HG02852 (cell line): ENCODE results near the gene ELAVL3.
"Not testable (repeated sequence)": the region's sequence is repeated elsewhere in the genome, so short reads cannot be mapped to it uniquely, and the experiment has no call there.

ENCODE experiments used
- ATAC-seq: cut with Tn5 transposase; IDR thresholded peaks from one replicate; pipeline ENCODE4 v1.9.1; 2021; ENCODE audit warnings: mild to moderate bottlenecking, moderate library complexity; ENCODE audit not compliant: unreplicated experiment

The ELAVL3 gene

GRCh38 chr19:11444059-11444458 is 36.8 kb downstream of the ELAVL3 start:
- ATAC-seq: no peak

DNA sequence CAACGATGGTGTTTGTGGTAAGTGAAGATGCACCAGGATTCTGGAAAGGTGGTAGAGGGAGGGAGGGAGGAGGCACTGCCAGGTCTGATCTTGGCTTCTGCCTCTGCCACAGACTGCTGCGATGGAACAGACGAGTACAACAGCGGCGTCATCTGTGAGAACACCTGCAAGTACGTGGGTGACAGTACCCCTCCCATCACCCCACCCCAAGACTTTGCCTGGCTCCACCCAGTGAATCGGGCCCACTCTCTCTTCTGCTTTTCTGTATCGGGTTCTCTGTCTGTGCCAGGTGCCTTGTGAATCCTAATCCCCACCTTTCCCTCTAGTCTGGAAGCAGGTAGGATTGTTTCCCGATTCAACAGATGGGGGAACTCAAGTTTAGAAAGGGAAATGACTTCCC is 42.9 kb downstream of the ELAVL3 start:
- ATAC-seq: no peak

- ATAC-seq: no peak
Observed at GRCh38 chr19:11435833-11436313, 45.0 kb downstream of the ELAVL3 start.

GRCh38 chr19:11435057-11435832 is 45.6 kb downstream of the ELAVL3 start, which contains the start of the genes ODAD3 and PRKCSH:
ODAD3 (minus strand) TSS chr19:11435121; CDS start chr19:11435016, 105 bp downstream.
PRKCSH (plus strand) TSS chr19:11435635; CDS start chr19:11436118, 483 bp downstream.
- ATAC-seq: peak; percentile 89

DNA sequence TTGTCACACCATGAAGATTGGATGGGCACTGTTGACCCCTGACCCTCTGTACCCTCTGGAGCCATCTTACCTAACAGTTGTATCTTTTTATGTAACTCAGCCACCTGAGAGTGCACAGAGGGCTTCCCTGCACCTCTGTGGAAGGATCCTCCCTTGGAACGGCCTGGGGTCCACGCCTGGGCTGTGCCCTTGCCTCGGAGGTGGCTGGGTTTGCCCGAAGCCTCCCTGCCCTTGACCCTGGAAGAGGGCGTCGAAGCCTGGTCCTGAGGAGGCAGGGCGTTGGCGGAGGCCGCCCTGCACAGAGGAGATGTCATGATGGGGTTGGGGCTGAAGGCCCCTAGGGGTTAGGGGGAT is 46.2 kb downstream of the ELAVL3 start:
- ATAC-seq: peak; percentile 6

GRCh38 chr19:11433526-11433925 is 47.3 kb downstream of the ELAVL3 start:
- not testable (repeated sequence) for ATAC-seq

DNA sequence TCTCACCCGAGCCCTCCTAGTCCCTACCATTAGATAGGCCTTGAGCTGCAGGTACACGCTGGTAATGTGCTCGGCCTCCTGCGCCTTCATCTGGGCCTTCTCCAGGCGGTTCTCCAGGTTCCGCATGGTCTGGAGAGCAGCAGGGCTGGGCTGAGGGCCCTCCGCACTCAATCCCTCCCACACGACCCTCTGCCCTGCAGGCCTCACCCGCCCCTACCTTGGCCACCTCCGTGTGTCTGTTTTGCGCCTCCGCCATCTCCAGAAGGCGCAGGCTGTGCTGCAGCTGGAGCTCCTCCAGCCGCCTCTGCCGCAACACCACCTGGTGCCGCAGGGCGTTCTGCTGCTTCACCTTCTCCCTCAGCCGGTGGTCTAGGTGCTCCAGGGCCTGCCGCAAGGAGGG is 54.2 kb downstream of the ELAVL3 start:
- ATAC-seq: no peak

GRCh38 chr19:11425719-11426457 is 55.0 kb downstream of the ELAVL3 start:
- ATAC-seq: no peak

DNA sequence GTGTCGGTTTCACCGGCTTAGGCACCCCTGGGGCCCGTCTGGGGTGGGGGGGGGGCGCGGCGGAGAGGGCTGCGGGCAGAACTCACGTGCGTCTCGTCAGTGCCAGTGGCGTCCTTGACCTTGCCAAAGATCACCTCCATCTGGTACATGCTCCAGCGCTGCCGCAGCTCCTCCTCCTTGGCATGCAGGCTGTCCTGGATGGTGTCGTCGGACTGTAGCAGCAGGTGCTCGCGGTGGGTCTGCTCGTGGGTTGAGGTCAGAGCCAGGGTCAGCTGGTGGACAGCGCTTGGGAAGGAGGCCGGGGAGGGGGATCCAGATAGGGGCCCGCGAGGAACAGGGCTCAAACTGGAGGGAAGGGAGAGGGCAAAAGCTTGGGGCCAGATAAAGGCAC is 57.1 kb downstream of the ELAVL3 start:
- ATAC-seq: no peak

DNA sequence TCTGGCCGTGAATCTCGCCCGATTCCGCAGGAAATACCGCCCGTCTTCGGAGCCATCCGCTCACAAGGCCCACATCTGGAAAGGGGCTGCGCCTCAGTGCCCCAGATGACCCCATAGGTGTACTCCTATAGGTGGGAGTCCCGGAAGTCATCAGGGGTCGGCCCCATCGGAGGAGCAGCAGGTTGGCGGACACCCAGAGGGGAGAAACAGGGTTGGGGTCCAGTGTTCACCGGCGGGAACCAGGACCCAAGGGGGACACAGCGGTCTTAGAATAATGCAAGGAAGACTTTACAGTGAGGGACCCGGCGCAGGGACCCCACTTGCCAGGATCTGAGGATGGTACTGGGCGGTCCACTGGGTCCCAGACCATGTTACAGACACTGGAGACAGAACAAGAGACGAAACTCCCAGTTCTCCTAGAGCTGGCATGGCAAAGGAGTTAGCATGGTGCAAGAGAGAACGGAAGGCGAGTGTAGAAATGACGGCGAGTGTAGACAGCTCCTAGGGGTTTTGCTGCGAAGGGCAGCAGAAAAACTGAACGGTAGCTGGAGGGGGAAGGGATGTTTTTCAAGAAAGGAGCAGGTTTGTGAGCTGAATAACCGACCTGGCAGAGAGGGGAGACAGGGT is 57.6 kb downstream of the ELAVL3 start:
- no peak for ATAC-seq

DNA sequence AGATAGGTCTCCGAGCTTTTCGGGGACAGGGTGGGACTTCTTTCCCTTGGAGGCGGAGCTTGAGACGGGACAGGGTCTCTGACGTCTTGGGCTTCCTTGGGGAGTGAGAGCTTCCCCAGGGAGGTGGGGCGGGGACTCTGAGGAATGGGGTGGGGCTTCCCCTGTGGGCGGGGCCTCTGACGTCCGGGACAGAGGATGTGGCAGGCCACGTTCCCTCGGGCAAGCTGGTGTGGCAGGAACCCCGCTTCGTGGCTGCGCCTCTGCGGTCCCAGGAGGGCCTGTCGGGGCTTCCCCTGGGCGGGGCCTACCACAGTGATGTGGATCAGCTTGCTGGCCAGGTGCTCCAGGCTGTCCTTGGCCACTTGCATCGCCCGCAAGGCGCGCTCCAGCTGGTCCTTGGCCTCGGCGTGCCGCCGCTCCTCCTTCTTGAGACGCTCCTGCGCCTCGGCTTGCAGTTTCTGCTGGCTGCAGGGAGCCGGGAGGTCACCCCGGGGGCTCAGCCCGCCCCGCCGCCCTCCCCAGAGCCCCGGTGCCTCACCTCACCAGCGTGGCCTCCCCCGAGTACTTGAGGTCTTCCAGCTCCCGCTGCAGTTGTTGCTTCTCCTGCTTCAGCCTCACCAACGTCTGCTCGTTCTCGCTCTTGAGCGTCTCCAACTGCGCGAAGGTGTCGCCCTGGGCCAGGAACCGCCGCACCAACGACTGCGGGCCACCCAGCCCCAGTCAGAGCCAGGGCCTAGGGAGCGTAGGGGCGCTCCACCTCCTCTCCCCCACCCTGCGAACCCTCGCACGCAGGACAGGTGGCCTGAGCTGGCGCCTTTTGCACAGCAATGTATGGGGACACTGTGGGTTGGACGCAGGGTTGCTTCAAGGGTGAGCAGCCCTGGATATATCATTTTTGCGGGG is 58.4 kb downstream of the ELAVL3 start:
- ATAC-seq: no peak

DNA sequence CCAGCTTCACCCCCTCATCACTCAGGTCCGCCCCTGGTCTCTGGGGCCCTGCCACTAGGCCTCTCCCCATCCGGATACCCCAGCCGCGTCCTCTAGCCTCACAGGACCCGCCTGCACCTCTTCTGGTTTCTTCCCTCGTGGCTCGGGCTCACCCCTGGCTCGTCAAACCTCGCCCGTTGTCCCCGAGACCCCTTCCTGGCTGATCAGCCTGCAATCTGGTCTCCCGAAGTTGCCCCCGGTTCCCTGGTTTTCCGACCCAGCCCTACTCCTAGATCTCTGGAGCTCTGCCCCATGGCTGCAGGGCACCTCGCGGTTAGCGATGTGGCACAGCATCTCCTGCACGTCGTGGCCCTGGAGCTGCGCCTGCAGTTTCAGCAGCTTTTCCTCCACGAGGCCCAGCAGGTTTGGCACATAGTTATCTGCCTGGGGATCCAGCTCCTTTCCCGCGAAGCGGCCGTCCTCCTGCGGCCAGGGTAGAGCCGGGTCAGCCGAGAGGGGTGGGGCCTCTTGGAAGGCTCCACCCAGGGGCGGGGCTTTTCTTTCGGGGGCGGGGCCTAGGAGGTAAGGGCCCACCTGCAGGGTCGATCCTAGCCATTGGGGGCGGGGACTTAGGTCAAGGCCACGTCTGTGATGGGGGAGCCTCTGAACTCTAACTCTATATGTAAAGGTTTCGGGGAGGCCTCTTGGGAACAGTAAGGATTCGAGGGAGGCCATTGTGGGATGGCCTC is 59.3 kb downstream of the ELAVL3 start:
- ATAC-seq: no peak

DNA sequence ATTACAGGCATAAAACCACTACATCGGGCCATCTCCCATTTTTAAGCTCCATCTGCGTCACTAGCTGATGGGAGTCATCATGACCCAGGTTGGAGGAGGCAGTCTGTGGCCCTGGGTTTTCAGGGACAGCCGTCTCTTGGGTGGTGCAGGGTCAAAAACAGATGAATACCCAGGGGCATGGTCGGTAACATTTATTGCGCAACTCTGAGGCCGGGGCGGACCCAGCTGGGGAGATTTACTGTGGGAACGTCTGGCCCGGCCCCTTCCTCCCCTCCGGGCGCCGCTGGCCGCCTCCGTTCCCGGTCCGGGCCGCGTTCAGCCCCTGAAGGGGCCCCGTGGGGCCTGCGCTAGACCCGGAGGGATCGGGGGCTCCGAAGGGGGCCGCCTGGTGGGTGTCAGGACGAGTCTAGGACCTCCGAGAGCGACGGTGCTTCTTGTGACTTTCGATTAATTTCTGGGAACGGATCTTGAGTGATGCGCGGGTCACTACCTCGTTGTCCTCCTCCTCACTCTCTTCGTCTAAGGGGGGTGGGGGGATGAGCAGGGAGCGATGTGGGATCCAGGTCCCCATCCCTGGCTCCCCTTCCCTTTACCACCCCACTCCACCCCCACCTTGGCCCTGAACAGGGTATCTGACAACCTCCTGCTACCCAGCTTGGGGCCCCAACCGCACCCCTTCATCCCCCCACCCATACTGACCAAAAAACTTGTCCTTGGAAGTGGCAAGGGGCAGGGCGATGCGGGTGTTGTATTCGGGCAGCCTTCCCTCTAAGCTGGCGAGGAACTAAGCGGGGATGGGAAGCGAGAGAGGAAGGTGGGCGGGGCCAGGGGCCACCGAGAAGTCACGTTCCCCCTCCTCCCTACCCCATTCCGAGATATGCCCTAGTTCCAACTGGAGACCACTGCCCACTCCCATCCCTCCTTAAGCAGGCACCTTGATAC is 60.1 kb downstream of the ELAVL3 start:
- no peak for ATAC-seq

DNA sequence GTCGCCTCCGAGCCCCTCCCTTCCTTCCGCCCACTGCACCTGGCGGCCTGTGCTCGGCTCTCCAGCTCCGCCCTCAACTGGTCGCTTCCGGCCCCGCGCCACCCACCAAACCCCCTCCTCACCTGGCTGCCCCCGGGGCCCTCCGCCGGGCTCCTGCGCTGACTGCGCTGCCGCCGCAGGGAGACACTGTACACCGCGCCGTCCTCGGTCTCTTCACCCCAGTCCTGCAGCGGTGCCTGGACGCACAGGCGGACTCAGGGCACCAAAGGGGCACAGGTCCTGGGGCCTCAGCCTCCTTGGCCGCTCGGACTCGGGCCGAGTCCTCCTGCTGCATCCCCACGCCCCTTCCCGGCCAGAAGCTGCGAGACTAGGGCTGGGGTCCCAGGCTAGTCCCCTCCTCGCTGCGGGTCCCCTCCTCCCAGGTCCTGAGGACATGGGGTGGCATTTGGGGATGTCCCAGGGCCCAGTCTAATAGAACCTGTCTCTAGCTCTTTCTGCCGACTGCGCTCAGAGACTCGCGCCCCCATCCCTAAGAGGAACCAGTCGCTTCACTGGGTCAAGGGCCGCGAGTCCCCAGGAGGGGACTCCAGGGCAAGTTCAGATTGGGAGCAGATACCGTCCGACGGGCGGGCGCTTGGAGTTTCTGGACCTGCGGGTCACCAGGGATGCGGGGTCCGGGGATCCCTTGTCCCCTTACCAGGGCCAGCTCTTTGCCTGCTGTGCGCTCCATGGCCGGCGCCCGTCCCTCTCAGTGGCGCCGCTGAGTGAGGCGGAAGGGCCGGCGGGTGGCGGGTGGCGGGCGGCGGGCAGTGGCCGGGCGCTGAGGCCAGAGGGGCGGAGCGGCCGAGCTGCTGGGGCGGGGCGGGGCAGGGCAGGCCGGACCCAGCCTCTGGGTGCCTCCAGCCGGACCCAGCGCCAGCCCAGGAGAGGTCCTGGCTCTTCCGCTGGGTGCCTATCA is 62.0 kb downstream of the ELAVL3 start, which contains the start of gene RGL3:
RGL3 (minus strand) TSS at position 766 of the 958 bp plus-strand sequence; CDS start at position 730, 36 bp downstream.
- no peak for ATAC-seq

GRCh38 chr19:11418094-11418548 is 62.7 kb downstream of the ELAVL3 start:
- ATAC-seq: no peak

GRCh38 chr19:11416346-11417052 is 64.3 kb downstream of the ELAVL3 start:
- ATAC-seq: no peak

GRCh38 chr19:11414544-11414943 is 66.3 kb downstream of the ELAVL3 start:
- ATAC-seq: no peak
